Esophagus squamous epithelium (tissue), 5 donors: Measurements from ENCODE around the gene LPAR3. TPM values are rescaled to one million over a fixed set of nuclear protein-coding genes. Genes with fewer than 3 reads are reported as not detected.

ENCODE experiments used
- DNase-seq: peaks from one replicate; lab custom pipeline; 2025; lab: John Stamatoyannopoulos, UW
- H3K27ac ChIP-seq, 4 donors: fragments of 200-600 bp; sonication (generic); one replicate each; pipeline ENCODE4 v1.5.1; 2016 to 2019; ENCODE audit warnings: mild to moderate bottlenecking in 1 of 4
- H3K27me3 ChIP-seq, 4 donors: fragments of 200-600 bp; sonication (generic); 1 replicate in 3 of 4; 2 replicates in 1 of 4; pipeline versions ENCODE4 v1.5.1 to v1.6.0; 2017 to 2021; ENCODE audit warnings: antibody characterized with exemption in 1 of 4
- H3K36me3 ChIP-seq, 3 donors: fragments of 200-600 bp; sonication (generic); one replicate each; pipeline ENCODE4 v1.5.1; 2016 to 2019
- H3K4me1 ChIP-seq, 3 donors: fragments of 200-600 bp; sonication (generic); one replicate each; pipeline ENCODE4 v1.5.1; 2017 to 2019
- H3K4me3 ChIP-seq, 4 donors: fragments of 200-600 bp; sonication (generic); 1 replicate in 3 of 4; 2 replicates in 1 of 4; pipeline ENCODE4 v1.5.1; 2016 to 2019; ENCODE audit warnings: mild to moderate bottlenecking in 2 of 4, moderate library complexity in 1 of 4
- H3K9me3 ChIP-seq, 3 donors: fragments of 200-600 bp; sonication (generic); one replicate each; pipeline ENCODE4 v1.5.1; 2016 to 2019
- CTCF ChIP-seq, 6 experiments: fragments of 450-650 bp in 4 of 6; fragments of 200-600 bp in 2 of 6; sonication (generic) in 2 of 6; IDR thresholded peaks; one replicate each; pipeline ENCODE4 v1.5.1; 2016 to 2019; ENCODE audit warnings: antibody characterized with exemption in 6 of 6, mild to moderate bottlenecking in 4 of 6, moderate library complexity in 4 of 6
- POLR2A ChIP-seq, 4 donors: fragments of 450-650 bp; IDR thresholded peaks; one replicate each; pipeline ENCODE4 v1.6.1; 2017; ENCODE audit warnings: antibody characterized with exemption in 4 of 4, mild to moderate bottlenecking in 4 of 4, moderate library complexity in 3 of 4
- WGBS, 2 donors: methylation state at CpG; one replicate each; pipeline ENCODE4 v1.1.5; 2018; 5-methylcytosine and 5-hydroxymethylcytosine counted together
- intact Hi-C: fragments of 100-400 bp; cut with DNase I; formaldehyde crosslinking; loops from one replicate; pipeline ENCODE4 v1.15.0; 2022
- total RNA-seq, 4 donors: library from RNA; depleted of rRNA; stranded (reverse); fragments of >200 nt; gene quantifications; one replicate each; pipeline ENCODE4 v1.1.0, GENCODE V29; 2016
- donor health status: DM: yes; HTN: yes; CAD: no.

The LPAR3 gene
- total RNA-seq, 4 donors from 2014 or later, result 14.9 to 27.1 (median 19.5) TPM

- Histone ChIP-seq H3K4me1 (peaks cover 8 to 26% (median 12%) of the 10 kb centered on the region in 3 donors), H3K36me3 (no peaks in the 10 kb centered on the region), H3K9me3 (no peaks in the 10 kb centered on the region), H3K27ac (no peak overlapping the region), H3K27me3 (no peaks in the 10 kb centered on the region), H3K4me3 (no peak overlapping the region)
- no peak for DNase-seq
- intact Hi-C loops, result no loop called here
- WGBS, 2 donors, result 92 to 93% methylated on average over 8 of the region's 8 CpGs
- TF ChIP-seq CTCF (IDR thresholded peaks at IDR 0.05) (no peak), POLR2A (IDR thresholded peaks at IDR 0.05) (no peak)
These were observed 35.1 kb downstream of the LPAR3 start for GRCh38 chr1:84857906-84858305.

GRCh38 chr1:84856726-84857270 lies 36.2 kb downstream of the LPAR3 start:
- Histone ChIP-seq H3K36me3 (no peaks in the 10 kb centered on the region), H3K4me1 (peaks cover 8 to 38% (median 12%) of the 10 kb centered on the region in 3 donors), H3K4me3 (no peak overlapping the region), H3K27ac (no peak overlapping the region), H3K27me3 (no peaks in the 10 kb centered on the region), H3K9me3 (no peaks in the 10 kb centered on the region)
- 70 to 81% methylated on average over 2 of the region's 2 CpGs for WGBS, 2 donors
- no peak for DNase-seq
- intact Hi-C loops, result no loop called here
- TF ChIP-seq CTCF (IDR thresholded peaks at IDR 0.05) (no peak), POLR2A (IDR thresholded peaks at IDR 0.05) (no peak)

GRCh38 chr1:84855691-84856630 lies 37.0 kb downstream of the LPAR3 start:
- Histone ChIP-seq H3K4me1 (peaks cover 8 to 42% (median 12%) of the 10 kb centered on the region in 3 donors), H3K36me3 (no peaks in the 10 kb centered on the region), H3K9me3 (no peaks in the 10 kb centered on the region), H3K27ac (no peak overlapping the region), H3K4me3 (no peak overlapping the region), H3K27me3 (no peaks in the 10 kb centered on the region)
- TF ChIP-seq POLR2A (IDR thresholded peaks at IDR 0.05) (no peak), CTCF (IDR thresholded peaks at IDR 0.05) (no peak)
- DNase-seq, result no peak
- 78 to 80% methylated on average over 10 of the region's 10 CpGs for WGBS, 2 donors
- intact Hi-C loops, result no loop called here

GRCh38 chr1:84855168-84855567 lies 37.8 kb downstream of the LPAR3 start:
- H3K9me3 ChIP-seq, result no peaks in the 10 kb centered on the region
- H3K27ac ChIP-seq, result no peak overlapping the region
- no peaks in the 10 kb centered on the region for H3K36me3 ChIP-seq
- no peak for DNase-seq
- TF ChIP-seq CTCF (IDR thresholded peaks at IDR 0.05), result no peak
- TF ChIP-seq POLR2A (IDR thresholded peaks at IDR 0.05), result no peak
- H3K4me3 ChIP-seq, result no peak overlapping the region
- 88 to 90% methylated on average over 3 of the region's 3 CpGs for WGBS, 2 donors
- intact Hi-C loops, result no loop called here
- H3K4me1 ChIP-seq, result peaks cover 8 to 42% (median 12%) of the 10 kb centered on the region in 3 donors
- no peaks in the 10 kb centered on the region for H3K27me3 ChIP-seq
